Suppressor macrophage treated with lipopolysaccharide for 4 hours (primary cell): Measurements from ENCODE around the gene EOGT.
A peak's percentile ranks its signal among the peaks of the same experiment; 100 is the strongest.

ENCODE experiments used
- DNase-seq: peaks from one replicate; pipeline ENCODE4 v3.0.0-alpha.2; 2020

The EOGT gene

GRCh38 chr3:69013253-69014021 lies at the start of gene EOGT:
TSS of gene EOGT (minus strand) at chr3:69013684. CDS start at chr3:69009846, 3,838 bp downstream.
- peak; percentile 89 for DNase-seq

GRCh38 chr3:69059688-69060087 lies 46.2 kb upstream of the EOGT start:
- DNase-seq: no peak

- no peak for DNase-seq
Observed at GRCh38 chr3:69058947-69059224, 45.4 kb upstream of the EOGT start.

- DNase-seq: no peak
Observed at GRCh38 chr3:69058180-69058946, 44.9 kb upstream of the EOGT start.

- no peak for DNase-seq
Observed at GRCh38 chr3:69052472-69052898, 39.0 kb upstream of the EOGT start.

GRCh38 chr3:69051756-69052471 lies 38.4 kb upstream of the EOGT start, which contains the start of gene TMF1:
TSS of gene TMF1 (minus strand) at chr3:69052333. CDS start at chr3:69052086, 247 bp downstream.
- peak; percentile 100 for DNase-seq

GRCh38 chr3:69048990-69049389 lies 35.5 kb upstream of the EOGT start:
- DNase-seq: no peak

- DNase-seq: no peak
Observed at GRCh38 chr3:69044608-69045007, 31.1 kb upstream of the EOGT start.

- peak; percentile 93 for DNase-seq
Observed at GRCh38 chr3:69033470-69033869, 20.0 kb upstream of the EOGT start.

GRCh38 chr3:69032737-69033136 lies 19.3 kb upstream of the EOGT start:
- no peak for DNase-seq

- DNase-seq: no peak
Observed at GRCh38 chr3:69032142-69032541, 18.7 kb upstream of the EOGT start.

GRCh38 chr3:69031635-69032034 lies 18.2 kb upstream of the EOGT start:
- no peak for DNase-seq

GRCh38 chr3:69020857-69021256 lies 7.4 kb upstream of the EOGT start:
- DNase-seq: no peak

- no peak for DNase-seq
Observed at GRCh38 chr3:69020424-69020823, 6.9 kb upstream of the EOGT start.

- DNase-seq: no peak
Observed at GRCh38 chr3:69016901-69017300, 3.4 kb upstream of the EOGT start.

GRCh38 chr3:69016102-69016501 lies 2.6 kb upstream of the EOGT start:
- DNase-seq: no peak

- DNase-seq: no peak
Observed at GRCh38 chr3:69014022-69014580, 617 bp upstream of the EOGT start.

- peak; percentile 61 for DNase-seq
Observed at GRCh38 chr3:69012800-69013252, 658 bp downstream of the EOGT start.

GRCh38 chr3:69012100-69012799 lies 1.2 kb downstream of the EOGT start:
- DNase-seq: no peak

GRCh38 chr3:69011096-69011730 lies 2.3 kb downstream of the EOGT start:
- DNase-seq: peak; percentile 28

- DNase-seq: no peak
Observed at GRCh38 chr3:69009559-69010410, 3.7 kb downstream of the EOGT start.
